AG04450 (cell line): ENCODE results near the gene GMPPA. TPM values are rescaled to one million over a fixed set of nuclear protein-coding genes. Genes with fewer than 3 reads are reported as not detected.

Experiments used
- CTCF ChIA-PET: fragments of 300-600, 350-600 bp; formaldehyde crosslinking; extraction: SDS; loops from one replicate; lab custom pipeline; 2022; ENCODE audit warnings: antibody characterized with exemption, inconsistent platforms; lab: Charles Lee
- POLR2A ChIA-PET: fragments of 350-600 bp; formaldehyde crosslinking; extraction: SDS; loops from one replicate; lab custom pipeline; 2021; ENCODE audit warnings: antibody characterized with exemption, inconsistent platforms; lab: Yijun Ruan, JAX
- DNase-seq: peaks from one replicate; pipeline ENCODE4 v3.0.0-alpha.2; 2011; ENCODE audit warnings: low read depth, low spot score
- H3K27ac ChIP-seq: one replicate; pipeline ENCODE4 v1.5.1; 2012; ENCODE audit warnings: low read depth, low read length, control low read depth
- H3K27me3 ChIP-seq: one replicate; pipeline ENCODE4 v1.6.0; 2012; ENCODE audit warnings: low read length; ENCODE audit not compliant: control insufficient read depth, insufficient read depth
- H3K4me3 ChIP-seq: 2 replicates; pipeline ENCODE4 v1.5.1; 2011; ENCODE audit warnings: mild to moderate bottlenecking, low read depth, low read length, control low read depth
- H3K9me3 ChIP-seq: 2 replicates; pipeline ENCODE4 v1.5.1; 2012; ENCODE audit warnings: low read length; ENCODE audit not compliant: control insufficient read depth, insufficient read depth
- CTCF ChIP-seq: IDR thresholded peaks from 2 replicates; pipeline ENCODE4 v1.5.1; 2011; ENCODE audit warnings: low read depth, low read length, control low read depth, inconsistent platforms
- polyA plus RNA-seq: library from polyadenylated mRNA; depleted of rRNA; stranded (reverse); fragments of >200 nt; gene quantifications from 2 replicates; pipeline ENCODE4 v1.2.3, GENCODE V29; 2011

Gene GMPPA
- polyA plus RNA-seq, 1 experiment, result 90.1 TPM

- DNase-seq, result no peak
- no peaks in the 10 kb centered on the region; the same call in 1 of the 2 replicates for H3K9me3 ChIP-seq
- POLR2A ChIA-PET, result no interaction called here
- CTCF ChIA-PET, result interaction anchor here (1.0 to 5.6 kb wide), 3 partner anchors 15 to 87 kb away, joined by 4 to 26 read pairs (median 17); no protein-coding TSS in a partner anchor
- no peak overlapping the region for H3K27ac ChIP-seq
- H3K4me3 ChIP-seq, result no peak overlapping the region
- no peak for TF ChIP-seq CTCF
- peaks cover 1% of the 10 kb centered on the region for H3K27me3 ChIP-seq
Observed at GRCh38 chr2:219490600-219491130, 8.0 kb upstream of the GMPPA start.

- no peak for DNase-seq
- ChIA-PET CTCF (interaction anchor here (1.0 to 5.6 kb wide), 4 partner anchors 15 to 88 kb away, joined by 3 to 26 read pairs (median 10); no protein-coding TSS in a partner anchor), POLR2A (interaction anchor here (0.5 kb wide), 1 partner anchor 20 kb away, joined by 5 read pairs; no protein-coding TSS in a partner anchor)
- no peak overlapping the region for H3K27ac ChIP-seq
- peaks cover 3% of the 10 kb centered on the region for H3K27me3 ChIP-seq
- H3K9me3 ChIP-seq, result no peaks in the 10 kb centered on the region; the same call in 1 of the 2 replicates
- no peak overlapping the region for H3K4me3 ChIP-seq
- TF ChIP-seq CTCF, result no peak
Observed at GRCh38 chr2:219491278-219491963, 7.3 kb upstream of the GMPPA start.

- CTCF ChIA-PET, result interaction anchor here (1.1 to 6.1 kb wide), 4 partner anchors 16 to 36 kb away, joined by 3 to 168 read pairs (median 15); no protein-coding TSS in a partner anchor
- Histone ChIP-seq H3K9me3 (no peaks in the 10 kb centered on the region; the same call in 1 of the 2 replicates), H3K4me3 (no peak overlapping the region), H3K27ac (no peak overlapping the region), H3K27me3 (peaks cover 3% of the 10 kb centered on the region)
- TF ChIP-seq CTCF, result no peak
- no peak for DNase-seq
- POLR2A ChIA-PET, result no interaction called here
Observed at GRCh38 chr2:219492575-219492974, 6.1 kb upstream of the GMPPA start.

GRCh38 chr2:219493086-219493485 lies 5.6 kb upstream of the GMPPA start:
- no peak for TF ChIP-seq CTCF
- H3K9me3 ChIP-seq, result no peaks in the 10 kb centered on the region; the same call in 1 of the 2 replicates
- CTCF ChIA-PET, result interaction anchor here (1.1 to 6.1 kb wide), 4 partner anchors 16 to 35 kb away, joined by 4 to 168 read pairs (median 32); no protein-coding TSS in a partner anchor

More at GRCh38 chr2:219493086-219493485, 5.6 kb upstream of the GMPPA start:
- no peak overlapping the region for H3K4me3 ChIP-seq
- H3K27ac ChIP-seq, result no peak overlapping the region
- no peak for DNase-seq
- POLR2A ChIA-PET, result no interaction called here
- H3K27me3 ChIP-seq, result peaks cover 3% of the 10 kb centered on the region
